Measurements from ENCODE around the gene KLF12. TPM values are rescaled to one million over a fixed set of nuclear protein-coding genes. Genes with fewer than 3 reads are reported as not detected.

Gene KLF12
- total RNA-seq, 1 donor from 2014 or later = 5.4 TPM

- H3K4me1 ChIP-seq = no peaks in the 10 kb centered on the region
- no peak overlapping the region for H3K4me3 ChIP-seq
- intact Hi-C loops (cut with DNase I) = no loop called here
- H3K9me3 ChIP-seq = no peaks in the 10 kb centered on the region
- no peak for DNase-seq (ENCODE audit: extremely low spot score in 2 of 2)
- H3K36me3 ChIP-seq = no peaks in the 10 kb centered on the region
- H3K27ac ChIP-seq = no peak overlapping the region
- H3K27me3 ChIP-seq = no peaks in the 10 kb centered on the region
- no peak for TF ChIP-seq POLR2AphosphoS5 (IDR thresholded peaks at IDR 0.05; ENCODE audit: insufficient read depth in 1 of 2, low read depth in 1 of 2)
- no peak for TF ChIP-seq POLR2A (IDR thresholded peaks at IDR 0.05)
- TF ChIP-seq CTCF (IDR thresholded peaks at IDR 0.05) = no peak
These were observed 14.1 kb upstream of the KLF12 start for GRCh38 chr13:74148352-74148751.

DNA sequence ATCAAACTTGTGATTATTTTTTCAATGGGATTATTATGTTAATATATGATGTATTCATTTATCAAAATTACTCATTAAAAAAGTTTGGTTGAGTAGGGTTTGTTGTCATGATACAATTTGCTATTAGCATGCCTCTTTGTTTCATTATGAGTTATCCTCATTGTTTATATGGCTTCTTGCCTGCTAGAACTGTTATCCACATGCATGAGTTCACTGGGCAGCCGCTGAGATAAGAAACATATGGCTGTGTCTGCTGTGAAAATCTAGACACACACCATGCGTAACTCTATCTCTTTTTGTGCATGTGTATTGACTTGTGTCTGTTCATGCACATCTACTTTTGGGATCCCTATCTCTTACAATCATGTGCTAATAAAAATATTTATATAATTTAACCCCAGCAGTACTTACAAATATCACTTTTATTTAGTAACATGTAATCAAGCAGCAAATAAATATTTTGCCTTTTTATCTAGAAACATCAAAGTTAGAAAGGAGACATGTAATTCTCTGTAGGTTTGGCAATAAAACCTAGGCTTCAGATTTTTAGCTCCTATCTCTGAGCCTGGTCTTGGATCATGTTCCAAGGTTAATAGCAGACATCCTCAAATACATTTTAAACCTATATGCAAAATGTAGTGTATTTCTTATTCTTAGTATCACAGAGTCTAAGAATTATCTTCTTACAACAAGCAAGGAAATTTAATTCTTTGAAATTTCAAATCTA lies 11.2 kb upstream of the KLF12 start:
- intact Hi-C loops (cut with DNase I) = no loop called here
- TF ChIP-seq POLR2A (IDR thresholded peaks at IDR 0.05) (no peak), CTCF (IDR thresholded peaks at IDR 0.05) (no peak), POLR2AphosphoS5 (IDR thresholded peaks at IDR 0.05; ENCODE audit: insufficient read depth in 1 of 2, low read depth in 1 of 2) (no peak)

DNA sequence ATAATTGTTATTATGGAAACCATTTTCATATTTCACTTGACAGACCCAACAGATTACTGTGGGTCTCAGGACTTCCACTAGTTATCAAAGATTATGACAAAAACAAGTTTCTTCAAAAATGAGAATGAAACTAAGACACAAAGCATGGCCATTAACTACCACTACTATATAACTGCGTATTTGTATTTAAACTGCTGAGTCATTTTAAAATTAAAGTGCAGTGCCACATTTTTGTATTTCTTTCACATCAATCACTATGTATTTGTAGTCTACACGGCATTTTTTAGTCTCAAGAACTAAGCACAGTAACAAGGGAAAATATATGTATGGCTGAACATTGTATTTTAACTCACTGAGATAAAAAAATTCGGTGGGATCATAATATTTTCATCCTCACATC lies 10.1 kb upstream of the KLF12 start:
- DNase-seq (ENCODE audit: extremely low spot score in 2 of 2) = no peak
- Histone ChIP-seq H3K4me3 (no peak overlapping the region), H3K36me3 (no peaks in the 10 kb centered on the region), H3K4me1 (no peaks in the 10 kb centered on the region), H3K9me3 (no peaks in the 10 kb centered on the region), H3K27ac (no peak overlapping the region), H3K27me3 (no peaks in the 10 kb centered on the region)
- no peak for TF ChIP-seq POLR2A (IDR thresholded peaks at IDR 0.05)
- TF ChIP-seq POLR2AphosphoS5 (IDR thresholded peaks at IDR 0.05; ENCODE audit: insufficient read depth in 1 of 2, low read depth in 1 of 2) = no peak
- no peak for TF ChIP-seq CTCF (IDR thresholded peaks at IDR 0.05)
- intact Hi-C loops (cut with DNase I) = no loop called here

More for the DNA sequence above, 11.2 kb upstream of the KLF12 start:
- Histone ChIP-seq H3K9me3 (no peaks in the 10 kb centered on the region), H3K27me3 (no peaks in the 10 kb centered on the region), H3K36me3 (no peaks in the 10 kb centered on the region), H3K4me3 (no peak overlapping the region), H3K27ac (no peak overlapping the region), H3K4me1 (no peaks in the 10 kb centered on the region)
- no peak for DNase-seq (ENCODE audit: extremely low spot score in 2 of 2)

- no peak overlapping the region for H3K27ac ChIP-seq
- no peak overlapping the region for H3K4me3 ChIP-seq
- DNase-seq (ENCODE audit: extremely low spot score in 2 of 2) = no peak
- no peaks in the 10 kb centered on the region for H3K9me3 ChIP-seq
- H3K4me1 ChIP-seq = no peaks in the 10 kb centered on the region
- TF ChIP-seq POLR2AphosphoS5 (IDR thresholded peaks at IDR 0.05; ENCODE audit: insufficient read depth in 1 of 2, low read depth in 1 of 2) (no peak), CTCF (IDR thresholded peaks at IDR 0.05) (no peak), POLR2A (IDR thresholded peaks at IDR 0.05) (no peak)
- H3K27me3 ChIP-seq = no peaks in the 10 kb centered on the region
- H3K36me3 ChIP-seq = no peaks in the 10 kb centered on the region
- intact Hi-C loops (cut with DNase I) = no loop called here
These were observed 8.1 kb upstream of the KLF12 start for GRCh38 chr13:74142257-74142656.

GRCh38 chr13:74138241-74138640 lies 4.0 kb upstream of the KLF12 start:
- intact Hi-C loops (cut with DNase I) = loop anchor here (10.0 kb wide), 1 partner anchor 73 kb away; no protein-coding TSS in a partner anchor
- Histone ChIP-seq H3K9me3 (no peaks in the 10 kb centered on the region), H3K27me3 (no peaks in the 10 kb centered on the region), H3K27ac (no peak overlapping the region), H3K36me3 (no peaks in the 10 kb centered on the region), H3K4me3 (no peak overlapping the region), H3K4me1 (peaks cover 10% of the 10 kb centered on the region)
- TF ChIP-seq POLR2A (IDR thresholded peaks at IDR 0.05) (no peak), CTCF (IDR thresholded peaks at IDR 0.05) (no peak), POLR2AphosphoS5 (IDR thresholded peaks at IDR 0.05; ENCODE audit: insufficient read depth in 1 of 2, low read depth in 1 of 2) (no peak)
- no peak for DNase-seq (ENCODE audit: extremely low spot score in 2 of 2)

Data from vagina (tissue), 2 donors.